GM18873 (cell line): ENCODE measurements around the gene REXO1.

Experiments used
- ATAC-seq: cut with Tn5 transposase; IDR thresholded peaks from one replicate; pipeline ENCODE4 v1.9.1; 2021; ENCODE audit warnings: mild to moderate bottlenecking, moderate library complexity, moderate number of reproducible peaks; ENCODE audit not compliant: unreplicated experiment, low FRiP score

REXO1 gene

DNA sequence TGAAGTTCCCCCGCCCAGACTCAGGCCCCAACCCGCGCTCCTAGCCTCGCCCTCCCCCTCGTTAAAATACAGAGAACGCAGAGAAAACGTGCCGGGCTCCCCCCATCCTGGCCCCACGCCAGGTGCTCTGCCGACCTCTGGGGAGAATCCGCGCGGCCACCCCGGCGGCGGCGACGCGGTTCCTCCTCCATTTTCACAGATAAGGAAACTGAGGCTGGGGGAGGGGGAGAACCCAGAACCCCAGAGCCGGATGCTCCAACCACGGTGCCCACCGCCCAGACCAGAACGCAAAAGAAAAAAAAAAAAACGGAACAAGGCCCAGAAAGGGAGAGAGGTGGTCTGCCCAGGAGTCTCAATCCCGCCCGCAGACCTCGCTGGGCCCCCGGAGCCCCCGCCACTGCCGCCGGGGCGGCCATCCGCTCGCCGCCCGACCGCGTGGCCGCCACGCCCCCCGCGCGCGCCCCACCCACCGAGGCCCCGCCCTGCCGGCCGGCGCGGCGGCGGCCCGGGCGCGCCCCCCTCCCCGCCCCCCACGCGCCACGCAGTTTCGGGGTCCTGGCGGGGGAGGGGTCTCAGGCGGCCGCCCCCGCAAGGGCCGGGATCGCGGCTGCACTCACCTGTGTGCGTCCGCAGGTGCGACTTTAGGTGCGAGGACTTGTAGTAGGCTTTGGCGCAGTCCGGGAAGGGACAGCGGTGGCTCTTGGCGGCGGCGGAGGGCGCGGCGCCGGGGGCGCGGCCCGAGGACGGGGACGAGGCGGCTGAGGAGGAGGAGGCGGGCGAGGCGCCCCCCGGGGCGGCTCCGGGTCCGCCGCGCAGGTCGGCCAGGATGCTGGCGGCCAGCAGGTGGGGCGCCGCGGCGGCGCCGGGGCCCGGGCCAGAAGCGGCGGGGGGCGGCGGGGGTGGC lies 14.4 kb upstream of the REXO1 start:
- ATAC-seq = no peak

DNA sequence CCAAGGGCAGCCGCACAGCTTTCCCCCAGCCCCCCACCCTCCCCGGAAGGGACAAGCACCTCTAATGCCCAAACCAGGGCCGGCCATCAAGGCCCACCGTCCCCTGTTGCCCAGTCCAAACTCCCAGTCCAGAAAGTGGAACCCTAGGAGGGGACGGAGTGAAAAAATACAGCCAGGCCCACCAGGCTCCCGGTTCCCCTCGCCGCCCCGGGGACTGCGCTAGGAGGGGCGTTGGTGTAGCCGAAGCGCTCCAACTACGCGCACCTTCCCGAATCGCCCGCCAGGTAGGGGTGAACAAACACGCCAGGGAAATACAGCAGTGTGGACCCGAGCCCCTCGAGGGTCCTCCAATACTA lies 13.8 kb upstream of the REXO1 start:
- no peak for ATAC-seq

DNA sequence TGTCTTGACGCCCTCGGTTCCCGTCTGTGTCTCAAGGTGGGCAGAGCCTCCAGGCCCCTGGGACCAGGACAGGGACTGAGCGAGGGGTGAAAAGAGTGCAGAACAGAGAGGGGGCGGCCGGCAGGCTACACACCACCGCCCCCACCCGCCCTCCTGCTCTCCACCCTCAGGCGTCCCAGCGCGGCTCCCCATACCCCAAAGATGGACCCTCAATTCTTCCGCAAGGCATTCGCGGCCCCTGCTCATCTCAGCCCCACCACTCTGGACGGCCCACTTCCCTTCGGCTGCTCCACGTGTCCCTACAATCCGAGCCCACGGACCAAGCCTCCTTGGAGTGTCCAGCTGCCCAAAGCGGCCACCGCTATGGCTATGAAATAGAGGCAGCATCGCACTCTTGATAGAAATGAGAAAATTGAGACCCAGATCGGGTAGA lies 13.3 kb upstream of the REXO1 start:
- no peak for ATAC-seq

DNA sequence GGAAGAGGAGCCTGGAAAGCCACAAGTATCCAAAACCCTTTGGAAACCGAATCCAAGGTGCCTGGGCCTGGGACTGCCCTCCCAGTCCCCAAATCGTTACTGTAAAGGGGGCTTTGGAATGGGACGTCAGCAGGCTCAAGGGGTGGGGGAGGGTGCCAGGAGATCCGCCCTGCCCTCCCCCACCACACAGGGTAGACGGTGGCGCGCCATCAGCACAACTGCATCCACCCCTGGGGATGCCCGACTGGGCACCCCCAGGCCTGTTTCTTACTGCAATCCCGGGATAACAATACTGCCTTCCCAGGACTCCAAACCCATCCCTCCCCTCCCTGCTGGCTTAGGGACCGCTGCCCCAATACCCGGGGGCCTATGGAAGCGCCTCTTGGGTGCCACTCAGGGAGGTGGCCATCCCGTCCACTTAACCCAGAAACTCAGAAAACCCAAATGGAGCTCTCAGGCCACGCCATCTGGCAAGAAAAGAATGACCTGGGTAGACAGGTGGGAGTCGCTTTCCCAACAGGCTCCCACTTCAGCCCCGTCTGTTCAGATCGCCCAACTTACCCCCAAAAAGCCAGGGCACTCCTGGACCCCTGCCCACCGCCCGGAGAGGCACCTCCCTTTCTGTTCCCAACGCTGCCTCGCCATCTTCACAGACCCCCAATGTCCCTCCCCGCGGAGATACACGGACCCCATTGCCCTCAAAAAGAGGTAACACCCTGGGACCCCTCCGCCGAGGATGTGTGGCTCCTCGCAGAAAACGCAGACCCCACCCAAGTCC lies 12.7 kb upstream of the REXO1 start:
- no peak for ATAC-seq

DNA sequence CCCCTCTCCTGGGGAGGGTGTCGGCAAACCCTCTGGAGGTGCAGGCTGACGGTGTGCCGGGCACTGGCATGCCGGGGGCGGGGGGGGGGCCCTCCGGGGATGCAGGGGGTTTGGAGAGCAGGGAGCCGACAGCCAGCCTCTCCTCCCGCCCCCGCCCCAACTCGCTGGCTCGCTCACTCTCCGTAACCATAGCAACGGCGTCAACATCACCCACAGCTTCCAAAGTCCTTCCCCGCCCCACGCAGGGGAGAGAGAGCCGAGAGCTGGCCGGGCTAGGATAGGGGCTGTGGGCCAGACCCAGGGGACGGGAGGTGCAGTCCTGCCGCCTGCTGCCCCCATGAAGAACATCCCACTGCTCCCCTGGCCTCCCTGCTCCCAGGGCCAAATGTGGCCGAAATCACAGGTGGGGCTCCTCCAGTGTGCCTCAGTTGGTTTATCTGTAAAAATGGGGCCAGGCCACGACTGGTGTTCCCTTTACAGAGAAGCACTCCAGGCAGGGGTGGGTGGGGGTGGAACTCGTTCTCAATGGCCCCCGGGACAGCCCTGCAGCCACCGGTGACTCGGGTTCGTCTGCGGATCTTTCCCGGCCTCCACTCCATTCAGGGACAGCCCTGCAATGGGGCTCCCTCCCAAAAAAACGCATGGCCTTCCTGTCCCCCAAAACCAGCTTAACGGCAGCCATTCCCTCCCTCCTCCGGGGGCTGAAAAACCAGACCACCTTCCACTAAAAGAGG lies 11.9 kb upstream of the REXO1 start:
- ATAC-seq = no peak

DNA sequence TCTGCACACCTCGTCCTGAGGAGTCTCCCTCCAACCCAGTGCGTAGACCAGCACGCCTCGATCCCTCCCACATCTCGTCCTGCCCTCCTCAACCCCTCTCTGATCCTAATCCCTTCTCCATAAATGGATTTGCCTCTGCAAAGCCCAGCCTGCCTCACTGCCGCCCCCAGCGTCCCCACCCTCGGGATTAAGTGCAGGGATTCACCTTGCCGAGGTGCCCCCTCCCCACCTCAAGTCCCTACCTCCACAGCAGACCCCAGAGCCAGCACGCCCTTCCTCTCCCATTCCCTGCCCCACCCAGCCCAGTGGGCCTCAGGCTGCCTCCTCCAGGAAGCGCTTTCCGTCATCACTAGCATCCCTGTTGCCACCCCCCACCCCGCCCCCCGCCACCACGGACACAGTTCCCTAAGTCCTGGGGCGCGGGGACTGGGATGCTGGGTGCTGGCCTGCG lies 11.1 kb upstream of the REXO1 start:
- ATAC-seq = no peak

DNA sequence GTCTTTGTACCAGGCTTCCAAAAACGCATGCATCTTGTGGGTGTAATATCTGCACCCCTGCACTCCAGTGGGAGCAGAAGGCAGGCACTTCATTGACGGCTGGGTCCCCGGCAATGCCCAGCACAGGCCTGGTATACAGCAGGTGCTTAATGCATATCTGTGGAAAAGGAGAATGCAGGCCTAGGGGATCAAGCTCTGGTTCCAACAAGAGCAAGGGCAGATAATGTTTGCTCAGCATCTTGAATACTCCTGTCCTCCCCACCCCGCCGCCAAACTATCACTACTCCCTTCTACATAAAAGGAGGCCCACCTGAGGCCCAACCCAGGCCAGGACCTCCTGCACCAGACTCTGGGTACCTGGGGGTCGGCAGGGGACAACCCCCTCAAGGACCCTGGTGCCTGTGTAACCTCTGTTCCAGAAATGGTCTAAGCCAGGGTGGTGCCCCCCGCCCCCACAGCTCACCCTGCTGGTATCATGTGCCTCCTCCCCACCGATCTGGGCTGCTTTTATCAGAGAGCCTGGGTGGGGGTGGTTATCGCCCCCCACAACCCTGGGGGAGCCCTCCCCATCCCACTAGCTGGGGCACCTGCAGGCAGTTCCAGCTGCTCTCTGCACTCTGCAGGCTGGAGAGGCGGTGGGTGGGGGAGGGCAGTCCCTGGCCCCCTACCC lies 10.3 kb upstream of the REXO1 start:
- ATAC-seq = no peak

DNA sequence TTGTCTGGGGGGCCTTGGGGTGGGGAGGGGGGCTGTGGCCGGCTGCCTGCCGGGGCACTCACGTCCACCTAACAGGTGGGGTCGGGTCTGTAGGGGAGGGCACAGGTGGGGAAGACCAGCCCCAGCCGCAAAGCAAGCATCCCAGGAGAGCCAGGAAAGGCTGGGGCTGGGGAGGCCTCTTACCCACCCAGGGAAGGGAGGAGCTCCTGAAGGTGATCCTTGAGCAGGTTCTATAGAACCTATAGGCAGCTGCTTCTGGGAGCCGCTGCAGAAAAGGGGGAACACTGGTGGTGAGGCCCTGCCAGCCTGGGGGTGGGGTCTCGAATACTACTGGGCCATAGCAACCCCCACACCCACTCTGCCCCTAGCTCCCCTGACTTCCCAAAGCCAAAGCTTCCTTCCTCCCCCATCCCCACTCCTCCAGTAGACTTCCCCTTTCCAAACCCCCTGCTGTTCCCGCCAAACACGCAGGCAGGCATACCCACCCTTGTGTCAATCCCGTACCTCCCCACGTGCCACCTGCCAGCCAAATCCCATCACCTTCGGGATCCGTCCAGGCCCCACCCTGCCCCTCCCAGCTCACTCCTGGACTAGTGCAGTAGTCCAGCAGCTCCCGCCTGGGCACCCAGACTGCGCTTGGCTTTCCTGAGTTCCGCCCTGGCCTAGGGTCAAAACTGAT lies 9.5 kb upstream of the REXO1 start:
- no peak for ATAC-seq

DNA sequence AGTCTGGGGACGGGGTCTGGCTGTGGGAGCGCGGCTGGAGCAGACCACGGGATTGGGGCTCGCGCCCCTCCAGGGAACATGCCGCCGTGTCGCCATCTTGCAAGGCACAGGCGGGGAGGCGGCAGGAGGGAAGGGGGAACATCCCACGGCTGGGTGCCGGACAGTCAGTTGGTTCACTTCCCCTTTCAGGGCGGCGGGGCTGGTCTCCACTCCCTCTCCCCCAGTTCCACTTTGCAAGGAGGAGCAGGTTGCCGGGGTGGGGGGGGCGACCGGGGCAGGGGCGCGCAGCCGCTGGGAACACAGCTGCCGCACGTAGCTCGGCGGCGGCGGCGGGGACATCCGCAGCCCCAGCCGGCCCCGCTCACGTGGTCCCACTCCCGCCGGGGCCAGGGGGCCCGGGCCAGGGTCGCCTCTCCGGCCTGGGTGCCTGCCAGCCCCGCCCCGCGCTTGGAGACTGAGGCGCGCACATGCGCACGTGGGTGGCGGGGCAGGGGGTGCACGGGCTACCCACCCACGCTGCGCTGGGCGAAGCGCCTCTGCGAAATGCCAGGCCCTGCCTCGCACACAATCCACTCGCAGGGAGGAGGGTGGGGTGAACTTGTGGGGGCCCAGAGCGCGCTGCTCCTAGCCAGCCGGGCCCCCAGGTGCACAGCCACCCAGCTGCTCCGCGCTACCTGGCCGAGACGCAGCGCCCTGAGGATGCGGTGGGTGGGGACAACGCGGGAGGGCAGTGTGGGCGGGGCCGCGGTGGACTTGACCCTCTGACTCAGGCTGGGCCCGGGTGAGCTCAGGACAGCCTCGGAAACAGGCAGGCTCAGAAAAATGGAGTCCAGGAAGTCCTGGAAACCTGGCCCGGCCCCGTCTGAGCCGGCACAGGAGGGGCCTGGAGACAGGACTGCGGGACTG lies 8.7 kb upstream of the REXO1 start:
- ATAC-seq = no peak

DNA sequence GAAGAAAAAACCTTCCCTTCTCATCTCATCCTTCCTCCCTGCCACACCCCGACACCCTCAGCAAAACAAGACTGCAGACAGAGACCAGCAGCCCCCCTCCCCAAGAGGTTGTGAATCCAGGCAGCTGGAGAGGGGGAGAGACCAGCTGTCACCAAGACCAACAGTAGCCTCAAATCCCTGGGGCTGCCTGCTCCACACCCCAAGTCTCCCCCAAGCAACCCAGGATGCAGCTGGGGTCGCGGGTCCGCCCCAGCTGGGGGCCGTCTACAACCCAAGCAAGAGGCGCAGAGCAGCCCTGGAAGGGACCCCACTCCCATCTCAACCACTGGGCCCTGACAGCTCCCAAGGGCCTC lies 8.0 kb upstream of the REXO1 start:
- no peak for ATAC-seq

DNA sequence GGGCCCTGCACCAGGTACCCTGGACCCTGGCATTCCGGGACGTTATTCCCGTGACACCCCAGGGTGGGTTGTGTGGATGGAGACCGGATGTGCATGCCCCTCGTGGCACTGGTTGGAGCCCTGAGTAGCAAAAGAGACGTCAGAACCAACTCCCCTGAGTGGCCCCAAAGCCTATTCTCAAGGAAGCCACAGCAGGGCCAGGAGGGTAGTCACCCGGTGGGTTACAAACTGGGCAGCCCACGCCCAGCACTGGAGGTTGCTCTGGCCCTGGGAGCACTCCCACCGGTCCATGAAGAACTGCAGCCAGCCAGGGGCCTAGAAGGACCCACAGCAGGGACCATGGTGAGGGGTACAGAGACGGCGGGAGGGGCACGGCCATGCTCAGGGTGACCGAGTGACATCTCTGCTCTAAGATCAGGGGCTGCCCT lies 7.6 kb upstream of the REXO1 start:
- ATAC-seq = no peak

DNA sequence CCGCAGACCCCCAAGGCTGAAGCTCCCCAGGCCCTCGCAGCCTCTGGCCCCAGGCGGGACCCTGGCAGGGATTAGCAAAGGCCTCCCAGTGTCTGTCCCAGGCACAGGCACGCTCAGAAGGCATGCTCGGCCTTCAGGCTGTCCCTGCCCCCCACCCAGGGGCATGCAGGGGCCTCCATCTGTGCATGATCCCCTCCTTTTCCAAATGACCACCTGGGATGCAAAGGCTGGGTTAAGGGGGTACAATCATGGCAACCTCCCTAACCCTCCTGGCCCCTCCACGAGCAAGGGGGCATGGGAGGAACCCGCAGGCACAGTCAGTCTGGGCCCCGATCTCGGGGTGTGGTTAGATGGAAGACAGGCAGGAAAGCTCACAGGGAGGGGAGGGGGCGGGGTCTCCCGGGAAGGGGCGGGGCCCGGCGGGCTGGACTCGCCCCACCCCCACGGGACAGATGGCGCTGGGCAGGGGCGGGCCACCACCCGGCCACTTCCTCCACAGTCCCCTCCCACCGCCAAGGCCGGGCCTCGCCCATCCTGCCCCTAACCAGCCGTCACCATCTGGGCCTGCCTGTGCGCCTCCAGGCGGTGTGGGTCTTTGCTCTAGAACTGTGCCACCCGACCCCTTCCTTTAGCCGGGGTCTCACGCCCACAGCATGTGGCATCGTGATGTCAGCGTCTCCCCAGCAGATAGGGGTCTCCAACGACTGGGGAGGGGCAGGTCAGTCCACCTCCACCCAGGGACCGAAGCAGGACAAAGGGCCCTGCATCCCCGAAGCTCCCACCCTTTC lies 7.0 kb upstream of the REXO1 start:
- no peak for ATAC-seq

DNA sequence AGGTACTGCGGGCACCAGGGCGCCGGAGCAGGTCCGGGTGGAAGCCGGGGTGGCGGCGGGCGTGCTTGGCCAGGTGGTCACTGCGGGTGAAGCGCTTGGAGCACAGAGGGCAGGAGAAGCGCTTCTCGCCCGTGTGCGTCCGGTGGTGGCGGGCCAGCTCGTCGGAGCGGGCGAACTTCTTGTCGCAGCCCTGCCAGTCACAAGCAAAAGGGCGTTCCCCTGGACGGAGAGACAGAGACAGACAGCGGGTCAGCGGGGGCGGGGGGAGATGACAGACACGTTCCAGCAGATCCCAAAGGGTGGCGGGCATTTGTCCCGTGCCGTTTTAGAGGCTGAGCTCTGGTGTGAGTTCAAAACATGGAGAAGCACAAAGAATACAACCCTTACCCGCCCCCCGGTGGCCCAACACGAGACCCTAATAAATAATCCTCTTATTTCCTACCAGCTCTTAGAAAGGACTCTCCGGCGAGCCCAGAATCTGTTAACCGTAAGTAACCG lies 6.3 kb upstream of the REXO1 start:
- ATAC-seq = no peak

DNA sequence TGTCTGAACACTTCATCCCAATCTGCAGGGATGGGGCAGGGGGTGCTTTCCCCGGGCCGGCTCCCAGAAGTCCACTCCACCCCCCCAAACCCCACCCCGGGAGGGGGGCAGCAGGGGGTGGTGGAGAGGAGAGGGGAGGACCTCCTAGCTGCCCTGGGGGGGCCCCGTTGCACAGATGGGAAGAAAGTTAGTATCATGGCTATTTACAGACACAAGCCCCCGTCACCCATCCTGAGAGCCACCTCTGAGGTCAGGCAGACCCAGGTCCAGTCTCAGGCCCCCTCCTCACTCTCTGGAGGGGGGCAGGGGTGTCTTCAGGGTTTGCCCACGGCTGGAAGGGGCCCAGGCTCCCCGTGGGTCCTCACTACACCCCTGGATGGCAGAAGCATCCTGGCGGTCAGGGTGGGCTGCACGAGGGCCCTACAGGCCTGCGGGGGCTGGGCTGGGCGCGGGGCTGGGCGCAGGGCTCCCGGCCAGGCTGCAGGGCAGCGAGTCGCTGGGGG lies 5.8 kb upstream of the REXO1 start:
- ATAC-seq = no peak

DNA sequence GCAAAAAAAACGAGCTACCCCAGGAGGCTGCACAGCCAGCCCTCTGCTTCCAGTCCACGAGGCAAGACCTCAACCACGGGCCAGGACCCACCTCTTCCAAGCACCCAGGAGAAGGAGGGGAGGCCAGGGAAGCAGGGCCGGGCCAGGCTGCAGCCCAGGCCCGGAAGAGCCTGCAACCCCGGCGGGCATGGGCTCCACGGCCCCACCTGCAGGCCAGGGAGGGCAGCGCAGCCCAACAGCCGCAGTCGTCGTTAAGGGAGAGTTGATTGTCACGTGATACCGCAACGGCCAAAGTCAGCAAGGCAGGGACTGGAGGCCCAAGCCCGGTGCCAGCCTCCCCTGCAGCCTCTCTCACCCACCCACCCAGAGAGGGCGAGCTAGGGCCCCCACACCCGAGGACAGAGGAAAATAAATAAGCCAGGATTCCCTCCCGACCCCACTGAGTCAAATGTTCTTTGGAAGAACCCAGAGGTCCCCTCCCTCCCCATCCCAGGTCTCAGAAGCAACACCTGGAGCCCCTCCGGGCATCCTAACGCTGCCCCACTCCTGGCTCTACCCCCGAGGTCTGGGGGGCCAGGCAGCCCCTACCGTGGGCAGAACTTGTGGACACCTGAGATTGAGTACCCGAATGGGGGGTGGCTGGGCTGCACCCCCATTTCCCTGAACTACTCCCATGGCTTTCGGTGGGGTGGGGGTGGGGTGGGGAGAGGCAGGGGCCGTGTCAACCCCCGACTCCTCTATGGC lies 5.2 kb upstream of the REXO1 start:
- ATAC-seq = no peak

DNA sequence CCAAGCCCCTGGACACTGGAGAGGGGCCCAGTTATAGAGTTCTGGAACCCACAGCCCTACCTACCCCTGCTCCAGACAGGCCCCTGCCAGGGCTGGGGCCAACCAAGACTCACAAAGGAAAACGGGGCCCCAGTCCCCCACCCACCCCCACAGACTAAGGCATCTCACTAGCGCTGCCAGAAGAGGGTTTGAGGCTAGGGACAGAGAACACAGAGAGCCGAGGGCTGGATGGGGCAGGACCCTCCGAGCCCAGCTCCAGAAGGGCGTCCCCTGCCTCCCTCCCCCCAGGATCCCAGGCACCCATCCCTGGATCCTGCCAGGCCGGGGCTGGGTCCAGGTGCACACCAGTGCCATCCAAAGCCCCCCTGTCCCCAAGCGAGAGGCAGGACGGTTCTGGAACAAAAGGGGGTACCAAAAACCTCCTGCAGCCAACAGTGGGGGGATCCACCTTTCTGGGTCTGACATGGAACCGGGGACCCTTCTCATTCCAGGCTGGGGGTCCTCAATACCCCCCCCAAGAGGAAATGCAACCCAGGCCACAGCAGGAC lies 4.4 kb upstream of the REXO1 start:
- ATAC-seq = no peak
